Loucy (cell line): ENCODE data around the gene ASB2.

ENCODE experiments used
- H2AFZ ChIP-seq: fragments of 200-600 bp; sonication (generic); 2 replicates; pipeline ENCODE4 v1.6.0; 2016; ENCODE audit warnings: antibody characterized with exemption, mild to moderate bottlenecking, low read length, moderate library complexity
- H3F3A ChIP-seq: fragments of 200-600 bp; 2 replicates; pipeline ENCODE4 v1.6.0; 2016; ENCODE audit warnings: antibody characterized with exemption, low read depth, mild to moderate bottlenecking
- H3K27me3 ChIP-seq: fragments of 200-600 bp; sonication (generic); 2 replicates; pipeline ENCODE4 v1.6.1; 2014; ENCODE audit warnings: low read length, mild to moderate bottlenecking; ENCODE audit not compliant: insufficient read depth, poor library complexity, severe bottlenecking
- H3K36me3 ChIP-seq: fragments of 200-600 bp; sonication (generic); 2 replicates; pipeline ENCODE4 v1.6.1; 2016; ENCODE audit warnings: low read length; ENCODE audit not compliant: insufficient read depth
- H3K4me1 ChIP-seq: fragments of 200-600 bp; sonication (generic); 2 replicates; pipeline ENCODE4 v1.5.1; 2014; ENCODE audit warnings: low read length, mild to moderate bottlenecking; ENCODE audit not compliant: insufficient read depth, poor library complexity, severe bottlenecking
- H3K4me2 ChIP-seq: fragments of 200-600 bp; sonication (generic); 2 replicates; pipeline ENCODE4 v1.6.0; 2014; ENCODE audit warnings: antibody characterized with exemption, low read length, low read depth, mild to moderate bottlenecking; ENCODE audit not compliant: poor library complexity, severe bottlenecking
- H3K4me3 ChIP-seq: fragments of 200-600 bp; sonication (generic); 2 replicates; pipeline ENCODE4 v1.5.1; 2014; ENCODE audit warnings: low read length, mild to moderate bottlenecking, mixed read lengths; ENCODE audit not compliant: poor library complexity, severe bottlenecking
- H3K79me2 ChIP-seq: fragments of 200-600 bp; sonication (generic); 2 replicates; pipeline ENCODE4 v1.6.1; 2014; ENCODE audit warnings: low read length; ENCODE audit not compliant: insufficient read depth
- H3K9ac ChIP-seq: fragments of 200-600 bp; sonication (generic); 2 replicates; pipeline ENCODE4 v1.6.0; 2014; ENCODE audit warnings: mild to moderate bottlenecking, low read depth, low read length, moderate library complexity; ENCODE audit not compliant: poor library complexity, severe bottlenecking
- H3K9me2 ChIP-seq: fragments of 200-600 bp; sonication (generic); replicated peaks from 2 replicates; pipeline ENCODE4 v1.6.1; 2016; ENCODE audit warnings: low read depth, low read length, mixed read lengths
- H3K9me3 ChIP-seq: fragments of 200-600 bp; sonication (generic); 2 replicates; pipeline ENCODE4 v1.6.1; 2014; ENCODE audit warnings: mild to moderate bottlenecking, antibody characterized with exemption, low read length, low read depth; ENCODE audit not compliant: insufficient read depth
- H4K20me1 ChIP-seq: fragments of 200-600 bp; sonication (generic); 2 replicates; pipeline ENCODE4 v1.6.0; 2014; ENCODE audit warnings: antibody characterized with exemption, low read length, mild to moderate bottlenecking; ENCODE audit not compliant: insufficient read depth, poor library complexity, severe bottlenecking
- CTCF ChIP-seq: fragments of 200-600 bp; sonication (generic); conservative IDR thresholded peaks from 2 replicates; pipeline ENCODE4 v1.5.1; 2014; ENCODE audit warnings: mild to moderate bottlenecking, antibody characterized with exemption, low read length
- EZH2phosphoT487 ChIP-seq: fragments of 200-600 bp; IDR thresholded peaks from 2 replicates; pipeline ENCODE4 v1.6.1; 2018; ENCODE audit warnings: antibody characterized with exemption, mild to moderate bottlenecking, moderate library complexity, borderline replicate concordance

ASB2 gene

GRCh38 chr14:93987376-93987775, 11.0 kb upstream of the ASB2 start:
- Histone ChIP-seq H3K79me2 (no peaks in the 10 kb centered on the region), H3K4me3 (no peak overlapping the region), H3K9me3 (no peaks in the 10 kb centered on the region), H3K27me3 (peaks cover 76% of the 10 kb centered on the region), H4K20me1 (no peaks in the 10 kb centered on the region), H3K9ac (no peak overlapping the region), H3K36me3 (no peaks in the 10 kb centered on the region), H2AFZ (no peak overlapping the region), H3K4me2 (no peak overlapping the region), H3F3A (no peaks in the 10 kb centered on the region), H3K9me2 (no peaks in the 10 kb centered on the region), H3K4me1 (no peaks in the 10 kb centered on the region)
- TF ChIP-seq EZH2phosphoT487 (no peak), CTCF (no peak)

GRCh38 chr14:93986955-93987354, 10.6 kb upstream of the ASB2 start:
- TF ChIP-seq CTCF (no peak), EZH2phosphoT487 (no peak)
- no peak overlapping the region for H3K4me2 ChIP-seq
- H3K79me2 ChIP-seq, result no peaks in the 10 kb centered on the region
- H3K4me1 ChIP-seq, result no peaks in the 10 kb centered on the region
- H3K36me3 ChIP-seq, result no peaks in the 10 kb centered on the region
- no peak overlapping the region for H3K4me3 ChIP-seq
- H3F3A ChIP-seq, result no peaks in the 10 kb centered on the region
- no peak overlapping the region for H3K9ac ChIP-seq
- no peaks in the 10 kb centered on the region for H4K20me1 ChIP-seq
- peaks cover 76% of the 10 kb centered on the region for H3K27me3 ChIP-seq
- no peaks in the 10 kb centered on the region for H3K9me2 ChIP-seq
- H3K9me3 ChIP-seq, result no peaks in the 10 kb centered on the region
- H2AFZ ChIP-seq, result no peak overlapping the region

- H3K4me1 ChIP-seq, result no peaks in the 10 kb centered on the region
- H3K4me3 ChIP-seq, result no peak overlapping the region
- H3K27me3 ChIP-seq, result peaks cover 78% of the 10 kb centered on the region
- no peaks in the 10 kb centered on the region for H3F3A ChIP-seq
- no peak for TF ChIP-seq EZH2phosphoT487
- peak; percentile 58 for TF ChIP-seq CTCF
- H4K20me1 ChIP-seq, result no peaks in the 10 kb centered on the region
- no peak overlapping the region for H3K4me2 ChIP-seq
- no peaks in the 10 kb centered on the region for H3K79me2 ChIP-seq
- H3K9me3 ChIP-seq, result no peaks in the 10 kb centered on the region
- no peaks in the 10 kb centered on the region for H3K36me3 ChIP-seq
- H3K9ac ChIP-seq, result no peak overlapping the region
- H3K9me2 ChIP-seq, result no peaks in the 10 kb centered on the region
- no peak overlapping the region for H2AFZ ChIP-seq
These were observed 8.6 kb upstream of the ASB2 start for GRCh38 chr14:93984987-93985410.
